Neutrophil (primary cell): Measurements from ENCODE around the gene GDPD5.

ENCODE experiments used
- H3K27ac ChIP-seq: fragments of 200-600 bp; sonication (generic); 2 replicates; pipeline ENCODE4 v1.5.1; 2016; ENCODE audit warnings: mild to moderate bottlenecking, moderate library complexity
- H3K27me3 ChIP-seq: fragments of 200-600 bp; sonication (generic); 2 replicates; pipeline ENCODE4 v1.6.0; 2016; ENCODE audit warnings: mild to moderate bottlenecking
- H3K36me3 ChIP-seq: fragments of 200-600 bp; sonication (generic); 2 replicates; pipeline ENCODE4 v1.5.1; 2017
- H3K4me1 ChIP-seq, 2 experiments: fragments of 200-600 bp in 1 of 2; sonication (generic) in 1 of 2; 1 replicate in 1 of 2; 2 replicates in 1 of 2; pipeline versions ENCODE4 v1.5.1 to v1.6.1; 2013 to 2016; ENCODE audit warnings: low read depth in 1 of 2, low read length in 1 of 2, mild to moderate bottlenecking in 1 of 2, moderate library complexity in 1 of 2; ENCODE audit not compliant: control insufficient read depth in 1 of 2, insufficient read depth in 1 of 2
- H3K4me3 ChIP-seq, 2 experiments: fragments of 200-600 bp in 1 of 2; sonication (generic) in 1 of 2; 1 replicate in 1 of 2; 2 replicates in 1 of 2; pipeline ENCODE4 v1.5.1; 2013 to 2016; ENCODE audit warnings: low read depth in 1 of 2, low read length in 1 of 2, mild to moderate bottlenecking in 1 of 2, moderate library complexity in 1 of 2
- H3K9me3 ChIP-seq: fragments of 200-600 bp; sonication (generic); 2 replicates; pipeline ENCODE4 v1.5.1; 2016
- TF ChIP-seq, protein P1 (sequence below): fragments of 200-600 bp; sonication (generic); IDR thresholded peaks from 2 replicates; pipeline ENCODE4 v1.5.1; 2016; ENCODE audit warnings: antibody characterized with exemption

Gene GDPD5

DNA sequence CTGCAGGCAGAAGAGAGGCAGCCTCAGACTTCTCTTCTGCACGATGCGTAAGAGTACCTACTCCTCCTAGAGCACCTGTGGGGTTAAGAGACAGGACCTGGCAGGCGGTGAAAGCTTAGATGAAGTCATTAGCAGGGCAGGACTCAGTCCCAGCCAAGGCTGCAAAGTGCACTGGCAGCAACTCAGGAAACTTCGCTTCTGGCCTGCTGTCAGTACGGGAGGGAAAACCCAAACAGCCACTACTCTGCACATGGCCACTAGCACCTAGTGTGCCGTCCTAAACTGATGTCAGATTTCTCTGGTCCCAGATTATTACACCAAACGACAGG, 84.0 kb downstream of the GDPD5 start:
- Histone ChIP-seq H3K36me3 (no peaks in the 10 kb centered on the region), H3K9me3 (no peaks in the 10 kb centered on the region), H3K27me3 (peaks cover 21% of the 10 kb centered on the region), H3K4me3 (no peak overlapping the region), H3K4me1 (no peaks in the 10 kb centered on the region), H3K27ac (no peak overlapping the region)
- TF ChIP-seq, protein P1, sequence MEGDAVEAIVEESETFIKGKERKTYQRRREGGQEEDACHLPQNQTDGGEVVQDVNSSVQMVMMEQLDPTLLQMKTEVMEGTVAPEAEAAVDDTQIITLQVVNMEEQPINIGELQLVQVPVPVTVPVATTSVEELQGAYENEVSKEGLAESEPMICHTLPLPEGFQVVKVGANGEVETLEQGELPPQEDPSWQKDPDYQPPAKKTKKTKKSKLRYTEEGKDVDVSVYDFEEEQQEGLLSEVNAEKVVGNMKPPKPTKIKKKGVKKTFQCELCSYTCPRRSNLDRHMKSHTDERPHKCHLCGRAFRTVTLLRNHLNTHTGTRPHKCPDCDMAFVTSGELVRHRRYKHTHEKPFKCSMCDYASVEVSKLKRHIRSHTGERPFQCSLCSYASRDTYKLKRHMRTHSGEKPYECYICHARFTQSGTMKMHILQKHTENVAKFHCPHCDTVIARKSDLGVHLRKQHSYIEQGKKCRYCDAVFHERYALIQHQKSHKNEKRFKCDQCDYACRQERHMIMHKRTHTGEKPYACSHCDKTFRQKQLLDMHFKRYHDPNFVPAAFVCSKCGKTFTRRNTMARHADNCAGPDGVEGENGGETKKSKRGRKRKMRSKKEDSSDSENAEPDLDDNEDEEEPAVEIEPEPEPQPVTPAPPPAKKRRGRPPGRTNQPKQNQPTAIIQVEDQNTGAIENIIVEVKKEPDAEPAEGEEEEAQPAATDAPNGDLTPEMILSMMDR = no peak

DNA sequence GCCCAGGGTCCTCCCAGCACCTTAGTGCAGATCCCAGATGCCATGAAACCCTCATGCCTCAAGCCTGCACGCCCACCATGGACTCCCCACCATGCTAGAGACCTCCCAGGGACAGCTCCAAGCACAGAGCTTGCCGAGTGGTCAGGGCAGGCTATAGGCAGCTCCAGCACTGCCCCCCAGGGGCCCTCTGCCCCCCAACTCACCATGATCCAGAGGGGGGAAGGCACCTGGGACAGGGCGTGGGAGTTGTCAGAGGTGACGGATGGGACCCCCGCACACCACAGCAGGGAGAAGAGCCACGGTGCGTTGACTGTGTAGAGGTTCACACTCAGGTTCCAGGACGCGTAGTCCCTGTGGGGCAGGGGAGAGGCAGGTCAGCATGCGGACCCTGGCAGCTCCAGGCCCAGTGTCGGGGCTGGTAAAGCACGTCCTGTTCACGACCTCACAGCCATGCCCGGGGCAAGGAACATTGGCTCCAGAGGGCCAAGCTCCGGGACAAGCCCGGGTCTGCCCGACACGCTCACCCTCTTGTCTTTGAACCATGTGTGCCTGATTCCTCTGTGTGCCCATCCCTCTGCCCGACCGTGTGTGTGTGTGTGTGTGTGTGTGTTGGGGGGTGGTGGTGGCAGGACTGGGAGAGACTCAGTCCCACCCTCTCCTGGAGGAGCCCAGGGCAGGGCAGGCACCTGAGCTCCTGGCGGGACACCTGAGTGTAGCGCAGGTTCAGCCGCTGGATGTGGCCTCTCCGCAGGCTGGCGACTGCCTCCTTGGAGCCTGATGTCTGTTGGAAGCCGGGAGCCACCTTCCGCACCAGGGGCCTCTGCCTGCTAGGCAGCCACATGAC, 84.6 kb downstream of the GDPD5 start:
- TF ChIP-seq, protein P1 = no peak
- Histone ChIP-seq H3K4me1 (no peaks in the 10 kb centered on the region), H3K27ac (no peak overlapping the region), H3K36me3 (no peaks in the 10 kb centered on the region), H3K4me3 (no peak overlapping the region), H3K9me3 (no peaks in the 10 kb centered on the region), H3K27me3 (peaks cover 22% of the 10 kb centered on the region)

DNA sequence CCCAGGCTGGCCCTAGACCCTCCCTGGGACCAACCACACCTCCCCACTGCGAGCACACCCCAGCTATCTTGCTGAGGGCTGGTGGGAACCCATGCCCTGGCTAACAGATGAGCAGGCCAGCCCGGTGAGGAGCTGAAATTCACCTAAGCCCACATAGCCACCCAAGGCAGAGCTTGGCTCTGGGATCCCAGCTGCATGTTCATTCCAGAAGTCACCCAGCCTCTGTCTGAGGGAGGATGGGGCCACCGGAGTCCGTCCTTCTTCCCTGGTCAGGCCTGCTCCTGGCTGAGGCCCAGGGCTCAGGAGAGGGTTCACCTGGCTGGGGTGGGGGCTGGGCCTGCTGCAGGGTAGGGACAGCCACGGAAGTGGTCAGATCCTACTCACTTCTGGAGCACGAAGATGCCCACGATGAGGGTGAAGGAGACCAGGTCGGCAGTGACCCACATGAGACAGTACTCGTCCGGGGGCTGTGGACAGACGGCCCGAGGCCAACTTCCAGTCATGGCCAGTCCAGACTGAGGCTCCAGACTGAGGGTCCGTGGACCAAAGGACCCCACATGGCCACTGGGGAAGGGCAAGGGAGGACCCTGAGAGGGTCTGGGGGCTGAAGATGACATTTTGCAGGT, 86.1 kb downstream of the GDPD5 start:
- no peaks in the 10 kb centered on the region for H3K4me1 ChIP-seq
- no peaks in the 10 kb centered on the region for H3K36me3 ChIP-seq
- TF ChIP-seq, protein P1 = no peak
- H3K9me3 ChIP-seq = no peaks in the 10 kb centered on the region
- no peak overlapping the region for H3K27ac ChIP-seq
- H3K4me3 ChIP-seq = no peak overlapping the region
- H3K27me3 ChIP-seq = peaks cover 22% of the 10 kb centered on the region

DNA sequence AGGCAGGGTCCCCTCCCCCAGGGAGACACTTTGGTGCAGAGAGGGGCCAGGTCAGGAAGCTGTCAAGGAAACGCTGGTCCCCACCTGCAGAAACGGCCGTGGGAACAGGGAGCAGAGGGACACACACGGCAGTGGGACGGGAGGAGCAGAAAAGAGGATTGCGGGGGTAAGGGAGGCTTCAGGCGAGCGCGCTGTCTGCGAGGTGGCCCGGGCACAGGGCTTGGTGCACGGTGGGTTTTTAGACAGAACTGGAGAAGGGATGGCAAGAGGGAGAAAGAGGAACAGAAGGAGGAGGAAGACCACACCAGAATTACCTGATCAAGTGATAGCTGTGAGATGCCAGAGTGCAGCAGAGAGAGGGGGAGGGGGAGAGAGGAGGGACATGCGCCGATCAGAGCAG, 86.7 kb downstream of the GDPD5 start:
- H3K27ac ChIP-seq = no peak overlapping the region
- H3K4me1 ChIP-seq = no peaks in the 10 kb centered on the region
- TF ChIP-seq, protein P1 = no peak
- peaks cover 22% of the 10 kb centered on the region for H3K27me3 ChIP-seq
- no peaks in the 10 kb centered on the region for H3K9me3 ChIP-seq
- no peaks in the 10 kb centered on the region for H3K36me3 ChIP-seq
- H3K4me3 ChIP-seq = no peak overlapping the region

DNA sequence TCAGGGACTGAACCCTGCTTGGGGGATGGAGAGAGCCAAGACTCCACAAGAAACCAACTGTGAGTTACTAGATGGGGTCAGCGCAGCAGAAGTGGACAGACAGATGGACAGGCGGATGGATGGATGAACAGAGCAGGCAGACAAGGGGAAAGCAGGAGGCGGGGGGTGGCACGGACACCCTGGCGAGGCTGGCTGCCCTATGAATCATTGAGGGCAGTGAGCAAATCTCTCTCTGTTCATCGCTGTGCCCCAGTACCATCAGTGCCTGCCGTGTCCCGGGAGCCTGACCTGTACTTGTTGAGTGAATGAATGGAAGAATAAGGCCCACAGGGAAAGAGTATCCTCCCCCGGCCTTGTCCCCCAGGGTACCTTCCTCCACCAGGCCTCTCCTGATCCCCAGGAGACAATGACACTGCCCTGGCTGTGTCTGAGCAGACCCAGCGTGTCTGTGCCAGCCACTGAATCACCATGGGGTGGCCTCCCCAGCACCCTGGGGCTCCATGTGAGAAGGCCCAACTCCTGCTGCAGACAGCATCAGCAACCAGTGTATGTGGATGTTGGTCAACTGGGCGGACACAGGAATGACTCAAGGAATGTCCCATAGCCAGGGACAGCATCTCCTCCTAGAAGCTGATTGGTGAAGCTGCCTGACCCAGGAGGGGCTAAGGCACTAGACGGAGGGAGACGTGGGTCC, 87.6 kb downstream of the GDPD5 start:
- Histone ChIP-seq H3K27me3 (peaks cover 27% of the 10 kb centered on the region), H3K4me1 (no peaks in the 10 kb centered on the region), H3K9me3 (no peaks in the 10 kb centered on the region), H3K27ac (no peak overlapping the region), H3K36me3 (no peaks in the 10 kb centered on the region), H3K4me3 (no peak overlapping the region)
- TF ChIP-seq, protein P1 = no peak
